ENCODE measurements around the gene LDLR.

DNA sequence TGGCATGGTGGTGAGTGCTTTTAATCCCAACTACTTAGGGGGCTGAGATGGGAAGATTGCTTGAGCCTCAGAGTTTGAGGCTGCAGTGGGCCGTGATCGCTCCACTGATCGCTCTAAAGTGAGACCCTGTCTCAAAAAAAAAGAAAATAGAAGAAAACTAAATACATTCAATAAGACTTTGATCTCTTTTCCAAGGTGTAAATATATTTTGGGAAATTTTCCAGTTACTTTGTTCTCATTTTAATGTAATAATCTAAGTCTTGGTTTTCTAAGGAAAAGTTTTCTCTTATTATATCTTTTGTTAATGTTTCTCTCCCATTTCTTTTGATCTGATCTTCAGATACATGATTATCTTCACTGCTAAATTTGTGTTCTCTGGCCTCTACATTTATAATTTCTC lies 9.6 kb downstream of the LDLR start:
- TF ChIP-seq, protein P1, sequence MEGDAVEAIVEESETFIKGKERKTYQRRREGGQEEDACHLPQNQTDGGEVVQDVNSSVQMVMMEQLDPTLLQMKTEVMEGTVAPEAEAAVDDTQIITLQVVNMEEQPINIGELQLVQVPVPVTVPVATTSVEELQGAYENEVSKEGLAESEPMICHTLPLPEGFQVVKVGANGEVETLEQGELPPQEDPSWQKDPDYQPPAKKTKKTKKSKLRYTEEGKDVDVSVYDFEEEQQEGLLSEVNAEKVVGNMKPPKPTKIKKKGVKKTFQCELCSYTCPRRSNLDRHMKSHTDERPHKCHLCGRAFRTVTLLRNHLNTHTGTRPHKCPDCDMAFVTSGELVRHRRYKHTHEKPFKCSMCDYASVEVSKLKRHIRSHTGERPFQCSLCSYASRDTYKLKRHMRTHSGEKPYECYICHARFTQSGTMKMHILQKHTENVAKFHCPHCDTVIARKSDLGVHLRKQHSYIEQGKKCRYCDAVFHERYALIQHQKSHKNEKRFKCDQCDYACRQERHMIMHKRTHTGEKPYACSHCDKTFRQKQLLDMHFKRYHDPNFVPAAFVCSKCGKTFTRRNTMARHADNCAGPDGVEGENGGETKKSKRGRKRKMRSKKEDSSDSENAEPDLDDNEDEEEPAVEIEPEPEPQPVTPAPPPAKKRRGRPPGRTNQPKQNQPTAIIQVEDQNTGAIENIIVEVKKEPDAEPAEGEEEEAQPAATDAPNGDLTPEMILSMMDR (IDR thresholded peaks at IDR 0.05; ENCODE audit: insufficient read depth, low read depth, low read length): no peak
- TF ChIP-seq EZH2 (IDR thresholded peaks at IDR 0.05; ENCODE audit: insufficient read depth, low read length): no peak

All from astrocyte (in vitro differentiated cells and primary cell).